Ectodermal cell (in vitro differentiated cells): ENCODE results near the gene USP2.

ENCODE experiments used
- H3K27ac ChIP-seq: 2 replicates; pipeline ENCODE4 v1.7.0; 2013; ENCODE audit warnings: mild to moderate bottlenecking, low read depth, low read length; ENCODE audit not compliant: insufficient read depth, poor library complexity, severe bottlenecking
- H3K27me3 ChIP-seq: 2 replicates; pipeline ENCODE4 v1.7.0; 2013; ENCODE audit warnings: mild to moderate bottlenecking, low read length; ENCODE audit not compliant: insufficient read depth, control insufficient read depth, poor library complexity, severe bottlenecking
- H3K36me3 ChIP-seq: one replicate; pipeline ENCODE4 v1.7.0; 2013; ENCODE audit warnings: low read length; ENCODE audit not compliant: control insufficient read depth, insufficient read depth
- H3K4me1 ChIP-seq: one replicate; pipeline ENCODE4 v1.7.0; 2013; ENCODE audit warnings: low read length; ENCODE audit not compliant: control insufficient read depth, insufficient read depth
- H3K4me3 ChIP-seq: 2 replicates; pipeline ENCODE4 v1.7.0; 2013; ENCODE audit warnings: low read depth, low read length, control low read depth; ENCODE audit not compliant: insufficient read depth
- H3K9me3 ChIP-seq: 2 replicates; pipeline ENCODE4 v1.7.0; 2013; ENCODE audit warnings: mild to moderate bottlenecking, low read length, moderate library complexity; ENCODE audit not compliant: control insufficient read depth
- WGBS, 2 experiments: methylation state at CpG; one replicate each; pipeline ENCODE4 v1.1.7; 2013; ENCODE audit warnings: missing lambda C conversion rate in 2 of 2; 5-methylcytosine and 5-hydroxymethylcytosine counted together

The USP2 gene

DNA sequence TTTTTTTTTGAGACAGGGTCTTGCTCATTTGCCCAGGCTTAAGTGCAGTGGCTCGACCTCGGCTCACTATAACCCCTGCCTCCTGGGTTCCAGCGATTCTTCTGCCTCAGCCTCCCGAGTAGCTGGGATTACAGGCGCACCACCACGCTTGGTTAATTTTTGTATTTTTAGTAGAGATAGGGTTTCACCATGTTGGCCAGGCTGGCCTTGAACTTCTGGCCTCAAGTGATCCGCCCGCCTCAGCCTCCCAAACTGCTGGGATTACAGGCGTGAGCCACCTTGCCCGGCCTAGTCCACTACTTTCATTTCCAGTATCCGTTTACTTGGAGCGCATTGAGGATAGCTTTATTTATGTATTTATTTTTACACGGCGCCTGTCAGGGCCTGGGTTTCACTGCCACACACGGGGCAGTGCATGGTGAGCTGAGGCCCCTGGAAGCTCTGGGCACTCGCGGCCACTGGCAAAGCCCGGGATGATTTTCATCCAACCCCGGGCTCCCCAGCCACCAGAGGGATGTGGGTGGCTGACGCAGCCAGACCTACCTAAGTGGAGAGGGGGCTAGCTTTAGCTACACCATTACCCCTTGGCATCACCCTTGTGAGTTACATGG lies 58.5 kb downstream of the USP2 start:
- WGBS, 2 experiments, result 91 to 94% methylated on average over 20 of the region's 20 CpGs
- H3K4me3 ChIP-seq, result no peak overlapping the region
- no peaks in the 10 kb centered on the region for H3K36me3 ChIP-seq
- H3K27ac ChIP-seq, result no peak overlapping the region
- H3K27me3 ChIP-seq, result no peaks in the 10 kb centered on the region
- no peaks in the 10 kb centered on the region for H3K9me3 ChIP-seq
- peaks cover 34% of the 10 kb centered on the region for H3K4me1 ChIP-seq

DNA sequence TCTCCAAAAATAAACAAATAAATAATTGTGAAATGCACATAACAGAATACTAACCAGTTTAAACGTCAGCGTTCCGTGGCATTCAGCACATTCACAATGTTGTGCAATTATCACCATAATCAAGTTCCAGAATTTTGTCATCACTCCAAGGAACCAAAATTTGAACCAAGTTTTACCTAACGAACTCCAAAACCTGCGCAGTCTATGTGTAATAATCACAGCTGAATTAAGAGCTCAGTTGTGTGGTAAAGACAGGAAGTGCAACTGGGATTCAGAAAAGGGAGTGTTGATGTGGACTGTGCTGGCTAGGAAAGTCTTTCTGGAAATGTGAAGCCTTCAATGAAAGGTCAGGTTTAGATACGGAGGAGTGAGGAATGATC lies 59.1 kb downstream of the USP2 start:
- WGBS, 2 experiments, result 95 to 97% methylated on average over 6 of the region's 6 CpGs
- H3K27ac ChIP-seq, result no peak overlapping the region
- no peaks in the 10 kb centered on the region for H3K9me3 ChIP-seq
- peaks cover 6% of the 10 kb centered on the region for H3K27me3 ChIP-seq
- H3K36me3 ChIP-seq, result no peaks in the 10 kb centered on the region
- peaks cover 41% of the 10 kb centered on the region for H3K4me1 ChIP-seq
- H3K4me3 ChIP-seq, result no peak overlapping the region

DNA sequence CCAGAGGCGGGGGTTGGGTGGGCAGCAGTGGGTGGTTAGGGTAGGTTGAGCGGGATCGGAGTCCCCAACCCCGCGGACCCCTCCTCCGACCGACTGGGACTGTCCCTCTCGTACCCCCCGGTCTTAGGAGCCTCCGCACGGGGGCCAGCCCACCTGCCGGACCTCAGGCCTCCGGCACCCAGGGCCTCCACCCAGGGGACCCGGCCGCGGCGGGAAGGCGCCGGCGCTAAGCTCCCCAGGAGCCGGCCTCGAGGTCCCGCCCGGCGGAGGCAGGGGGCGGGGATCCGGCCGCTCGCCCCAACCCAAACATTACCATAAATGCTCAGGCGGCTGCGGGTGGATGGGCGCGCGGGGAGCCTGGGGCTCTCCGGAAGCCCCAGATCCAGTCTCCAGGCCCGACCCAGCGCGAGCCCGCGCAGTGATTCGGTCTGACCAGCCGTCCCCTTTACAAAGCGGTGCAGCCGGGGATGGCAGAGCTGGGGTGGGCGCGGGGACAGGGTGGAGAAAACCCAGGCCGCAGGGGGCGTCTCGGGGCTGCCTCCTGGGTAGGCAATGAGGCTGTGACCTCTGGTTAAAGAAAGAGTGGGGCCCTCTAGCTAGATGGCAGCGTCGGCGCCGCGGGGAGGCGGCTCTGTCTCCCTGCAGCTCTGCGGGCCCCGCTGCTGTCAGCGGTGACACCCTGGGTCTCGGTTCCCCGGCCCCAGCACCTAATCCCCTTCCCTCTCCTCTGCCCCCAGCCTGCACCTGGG lies 60.5 kb downstream of the USP2 start:
- Histone ChIP-seq H3K27me3 (peaks cover 19% of the 10 kb centered on the region), H3K4me1 (peaks cover 47% of the 10 kb centered on the region), H3K27ac (peak overlapping the region; percentile 64), H3K36me3 (no peaks in the 10 kb centered on the region), H3K9me3 (no peaks in the 10 kb centered on the region), H3K4me3 (peak overlapping the region; percentile 40)
- WGBS, 2 experiments, result 2 to 3% methylated on average over 60 of the region's 60 CpGs

DNA sequence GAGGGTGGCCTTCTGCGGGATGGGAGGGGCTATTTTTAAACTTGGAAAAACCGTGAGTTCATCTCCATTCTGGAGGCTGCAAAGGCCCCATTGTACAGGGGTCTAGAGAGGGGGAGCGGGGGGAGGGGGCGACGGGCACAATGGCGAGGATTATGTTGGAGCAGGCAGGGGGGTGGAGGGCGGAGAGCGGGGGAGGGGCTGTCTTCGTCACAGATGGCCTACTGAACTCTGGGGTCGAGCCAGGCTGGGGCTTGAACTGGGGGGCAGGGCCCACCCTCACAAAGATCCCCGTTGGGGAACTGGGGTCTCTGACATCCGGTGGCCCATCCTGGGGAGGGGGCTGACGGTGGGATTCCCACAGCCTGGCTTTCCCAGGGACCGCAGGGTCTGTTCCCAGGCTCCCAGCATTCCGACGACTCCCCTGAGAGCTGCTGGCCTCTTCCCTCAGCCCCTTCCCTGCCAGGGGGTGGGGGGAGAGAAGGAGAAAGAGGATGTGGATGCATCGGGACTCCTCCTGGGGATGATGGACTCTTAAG lies 61.2 kb downstream of the USP2 start:
- Histone ChIP-seq H3K27me3 (peaks cover 25% of the 10 kb centered on the region), H3K4me3 (peak overlapping the region; percentile 40), H3K27ac (peak overlapping the region; percentile 64), H3K4me1 (peaks cover 54% of the 10 kb centered on the region), H3K36me3 (no peaks in the 10 kb centered on the region), H3K9me3 (no peaks in the 10 kb centered on the region)
- WGBS, 2 experiments, result 7 to 11% methylated on average over 17 of the region's 17 CpGs

DNA sequence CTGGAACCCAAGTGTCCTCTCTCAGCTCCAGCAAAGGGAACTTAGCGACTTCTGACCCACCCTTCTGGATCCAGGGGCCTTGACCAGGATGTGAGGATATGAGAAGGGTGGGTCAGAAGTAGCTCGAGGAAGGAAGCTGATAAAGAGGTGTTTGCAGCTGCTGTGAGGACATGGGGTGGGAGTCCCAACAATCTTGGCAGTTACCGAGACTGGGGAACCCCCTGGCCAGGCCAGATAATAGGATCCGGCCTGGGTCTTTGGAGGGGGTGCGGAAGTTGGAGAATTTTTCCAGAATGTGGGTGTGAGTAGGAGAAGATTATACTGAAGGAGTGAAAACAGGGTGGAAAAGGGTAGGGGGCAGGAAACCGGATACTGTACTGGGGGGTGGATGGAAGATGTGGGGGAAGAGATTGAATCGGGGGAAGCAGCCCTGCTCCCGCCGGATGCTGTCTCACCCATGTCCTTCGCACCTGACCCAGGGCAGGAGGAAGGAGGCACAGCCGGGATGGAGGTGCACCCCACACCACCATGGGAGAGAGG lies 61.7 kb downstream of the USP2 start:
- 61 to 67% methylated on average over 11 of the region's 11 CpGs for WGBS, 2 experiments
- Histone ChIP-seq H3K27ac (no peak overlapping the region), H3K27me3 (peaks cover 31% of the 10 kb centered on the region), H3K9me3 (no peaks in the 10 kb centered on the region), H3K4me1 (peaks cover 56% of the 10 kb centered on the region), H3K4me3 (no peak overlapping the region), H3K36me3 (no peaks in the 10 kb centered on the region)

DNA sequence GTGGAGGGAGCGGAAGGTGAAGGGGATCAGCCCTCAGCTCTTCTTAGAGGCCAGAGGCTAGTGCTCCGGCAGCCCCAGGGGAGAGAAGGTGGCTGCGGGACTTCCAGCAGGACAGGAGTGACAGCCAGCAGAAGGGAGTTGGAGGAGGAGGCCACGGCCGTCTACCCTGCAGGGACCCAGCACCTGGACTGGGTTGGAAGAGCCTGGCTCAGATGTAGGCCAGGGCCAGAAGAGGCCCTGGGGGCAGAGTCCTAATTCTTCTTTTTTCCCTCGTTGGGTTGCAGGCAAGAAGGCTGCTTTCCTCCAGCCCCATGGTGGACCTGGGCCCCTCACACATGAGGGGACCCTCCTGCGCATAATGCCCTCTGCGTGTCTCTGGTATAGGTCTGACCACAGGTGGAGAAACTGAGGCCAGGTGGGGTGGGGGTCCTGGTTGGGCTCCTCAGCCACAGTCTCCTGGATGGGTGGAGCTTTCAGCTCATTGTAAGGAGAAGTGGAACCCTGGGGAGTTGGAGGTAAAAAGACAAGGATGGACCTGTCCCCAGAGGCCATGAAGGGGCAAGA lies 62.3 kb downstream of the USP2 start:
- Histone ChIP-seq H3K27me3 (peaks cover 32% of the 10 kb centered on the region), H3K9me3 (no peaks in the 10 kb centered on the region), H3K4me1 (peaks cover 56% of the 10 kb centered on the region), H3K36me3 (no peaks in the 10 kb centered on the region), H3K27ac (no peak overlapping the region), H3K4me3 (no peak overlapping the region)
- WGBS, 2 experiments, result 77 to 79% methylated on average over 8 of the region's 8 CpGs

DNA sequence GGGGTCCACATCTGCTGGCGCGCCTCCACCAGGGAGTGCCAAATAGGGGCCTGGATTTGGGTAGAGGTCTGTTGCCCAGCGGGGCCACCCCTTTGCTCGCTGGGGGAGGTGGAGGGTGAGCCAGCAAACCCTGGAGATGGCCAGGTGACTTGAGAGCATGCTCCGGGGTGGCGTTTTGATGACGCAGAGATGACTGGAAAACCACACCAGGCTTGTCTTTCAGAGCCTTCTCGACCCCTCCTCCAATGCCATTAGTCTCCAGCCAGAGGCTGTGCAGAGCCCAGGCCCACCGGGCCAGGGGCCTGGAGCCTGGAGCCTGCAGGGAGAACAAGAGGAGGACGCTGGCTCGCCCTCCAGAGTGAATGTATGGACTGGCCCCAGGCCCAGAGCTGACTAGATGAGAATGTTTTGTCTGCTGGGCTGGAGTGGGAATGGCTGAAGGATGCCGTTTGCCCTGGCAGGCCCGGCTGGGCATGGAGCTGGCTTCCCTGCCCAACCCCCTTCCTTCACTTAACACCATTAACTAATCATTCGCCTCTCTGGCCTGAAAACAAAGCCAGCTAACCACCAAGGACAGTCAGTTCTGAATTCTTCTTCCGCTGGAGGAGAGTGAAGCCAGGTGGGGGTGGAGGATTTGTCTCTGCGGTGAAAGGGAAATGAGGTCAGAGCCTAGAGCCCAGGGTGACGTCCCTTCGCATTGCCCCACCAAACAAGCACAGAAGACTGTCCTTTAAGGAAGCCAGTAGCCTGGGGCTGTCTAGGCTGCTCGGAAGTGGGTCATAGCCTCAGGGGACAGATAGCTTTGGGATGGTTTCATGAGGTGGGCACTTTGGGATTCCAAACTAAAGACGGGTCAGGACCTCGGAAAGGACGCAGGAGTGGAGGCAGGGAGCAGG lies 63.0 kb downstream of the USP2 start:
- Histone ChIP-seq H3K9me3 (no peaks in the 10 kb centered on the region), H3K4me1 (peaks cover 52% of the 10 kb centered on the region), H3K27me3 (peaks cover 32% of the 10 kb centered on the region), H3K4me3 (no peak overlapping the region), H3K27ac (peak overlapping the region; percentile 57), H3K36me3 (peaks cover 3% of the 10 kb centered on the region)
- WGBS, 2 experiments, result 47 to 52% methylated on average over 22 of the region's 22 CpGs

DNA sequence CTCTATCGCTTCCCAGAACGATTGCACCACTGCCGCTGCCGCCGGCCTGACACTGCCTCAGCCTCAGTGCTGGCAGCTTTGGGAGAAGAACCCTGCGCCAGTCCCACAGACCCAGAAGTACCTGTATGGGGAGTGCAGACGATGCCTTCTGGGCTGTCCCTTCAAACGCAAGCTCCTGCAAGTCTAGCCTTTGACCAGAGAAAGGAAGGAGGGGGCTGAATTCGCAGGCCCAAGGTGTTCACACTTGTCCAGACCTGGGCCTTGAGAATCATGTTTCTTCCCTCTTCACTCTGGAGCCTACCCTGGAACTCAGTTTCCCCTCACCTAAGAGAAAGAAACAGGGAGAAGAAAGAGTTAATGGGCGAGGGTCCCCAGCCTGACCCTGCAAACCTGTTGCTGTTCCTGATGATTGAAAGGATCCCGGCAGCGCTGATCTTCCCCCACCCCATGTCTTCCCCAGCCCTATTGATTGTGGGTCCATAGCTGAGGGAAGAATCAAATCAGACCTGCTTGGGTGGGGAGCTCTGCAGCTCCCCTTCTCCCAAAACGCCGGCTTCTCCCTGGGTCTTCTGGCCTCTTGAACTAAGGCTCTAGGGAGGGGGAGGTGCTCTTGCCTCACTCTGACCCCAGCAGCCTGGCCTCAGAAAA lies 63.8 kb downstream of the USP2 start:
- H3K9me3 ChIP-seq, result no peaks in the 10 kb centered on the region
- no peak overlapping the region for H3K27ac ChIP-seq
- peaks cover 32% of the 10 kb centered on the region for H3K27me3 ChIP-seq
- no peak overlapping the region for H3K4me3 ChIP-seq
- H3K36me3 ChIP-seq, result peaks cover 3% of the 10 kb centered on the region
- H3K4me1 ChIP-seq, result peaks cover 52% of the 10 kb centered on the region
- WGBS, 2 experiments, result 32 to 33% methylated on average over 12 to 14 of the region's 14 CpGs

DNA sequence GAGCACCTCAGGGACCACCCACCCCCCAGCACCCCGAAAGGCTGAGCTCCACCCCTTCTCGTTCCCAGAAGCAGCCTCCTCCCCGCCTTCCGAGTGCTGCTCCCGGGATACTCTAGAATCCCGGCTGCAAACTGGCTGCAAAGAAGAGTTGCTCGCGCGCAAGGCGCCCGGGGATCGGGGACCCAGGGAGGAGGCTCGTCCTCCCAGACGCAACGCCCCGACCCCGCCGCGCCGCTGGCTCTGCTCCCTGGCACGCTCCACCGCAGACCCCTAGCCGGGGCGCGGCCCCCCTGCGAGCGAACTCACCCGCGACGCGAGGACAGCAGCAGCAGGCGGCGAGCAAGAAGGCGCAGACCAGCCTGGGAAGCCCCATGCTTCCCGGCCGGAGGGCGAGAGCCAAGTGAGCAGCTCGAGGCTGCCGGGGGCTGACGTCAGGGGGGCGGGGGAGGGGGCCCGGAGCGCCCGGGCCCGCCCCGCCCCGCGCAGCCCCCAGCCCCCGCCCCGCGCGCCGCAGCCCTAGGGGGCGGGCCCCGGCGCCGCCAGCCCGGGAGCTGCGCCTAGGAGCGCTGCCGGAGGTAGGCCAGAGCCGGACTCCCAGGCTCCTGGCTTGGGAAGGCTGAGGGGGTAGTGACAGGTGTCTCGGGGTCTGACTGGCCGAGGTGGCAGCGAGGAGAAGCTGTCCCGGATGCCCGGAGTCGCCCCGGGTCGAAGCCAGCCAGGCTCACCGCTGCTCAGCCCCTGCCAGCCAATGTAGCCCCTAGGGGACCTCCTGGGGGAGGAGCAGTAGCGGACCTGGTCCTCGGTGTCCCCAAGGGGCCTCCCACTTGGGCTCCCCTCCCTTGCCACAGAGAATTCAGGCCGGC lies 64.5 kb downstream of the USP2 start, which contains the start of gene MCAM:
MCAM (minus strand) TSS at position 402 of the 863 bp plus-strand sequence; CDS start at position 373, 29 bp downstream.
- H3K9me3 ChIP-seq, result no peaks in the 10 kb centered on the region
- no peak within 1 kb of the TSS for H3K27ac ChIP-seq
- H3K4me3 ChIP-seq, result peak within 1 kb of the TSS; percentile 41
- peaks cover 52% of the 10 kb centered on the region for H3K4me1 ChIP-seq
- peaks cover 32% of the 10 kb centered on the region for H3K27me3 ChIP-seq
- 1% methylated on average over 74 of the region's 74 CpGs for WGBS, 2 experiments
- peaks cover 3% of the 10 kb centered on the region for H3K36me3 ChIP-seq
